SK-N-SH (cell line): ENCODE measurements around the gene GLOD5. TPM values are rescaled to one million over a fixed set of nuclear protein-coding genes. Genes with fewer than 3 reads are reported as not detected.

ENCODE experiments used
- CTCF ChIA-PET: fragments of 300-600, 350-600 bp; formaldehyde crosslinking; extraction: SDS; loops from one replicate; lab custom pipeline; 2021; lab: Yijun Ruan, JAX
- POLR2A ChIA-PET: fragments of 350-600 bp; sonication (Branson Sonifier 250); formaldehyde crosslinking; extraction: SDS; loops from one replicate; lab custom pipeline; 2020; ENCODE audit warnings: antibody characterized with exemption, inconsistent platforms; lab: Yijun Ruan, JAX
- DNase-seq: peaks from one replicate; pipeline ENCODE4 v3.0.0; 2012
- H2AFZ ChIP-seq: fragments of 200-600 bp; sonication (generic); 2 replicates; pipeline ENCODE4 v1.8.1; 2016; ENCODE audit warnings: antibody characterized with exemption, mild to moderate bottlenecking, low read depth
- H3F3A ChIP-seq: fragments of 200-600 bp; sonication (generic); replicated peaks from 2 replicates; pipeline ENCODE3; 2016; ENCODE audit warnings: antibody characterized with exemption, mild to moderate bottlenecking; ENCODE audit not compliant: insufficient read depth
- H3K27ac ChIP-seq, 2 experiments: fragments of 200-500 bp in 1 of 2; fragments of 200-600 bp in 1 of 2; sonication (Bioruptor generic) in 1 of 2; sonication (generic), shearing (Covaris generic) in 1 of 2; 2 replicates each; pipeline versions ENCODE4 v1.5.1 to v1.6.1; 2014 to 2016; ENCODE audit warnings: low read depth in 2 of 2, inconsistent platforms in 1 of 2, low read length in 1 of 2, mild to moderate bottlenecking in 1 of 2, mixed read lengths in 1 of 2
- H3K27me3 ChIP-seq: fragments of 200-600 bp; sonication (generic), shearing (Covaris generic); 2 replicates; pipeline ENCODE4 v1.6.1; 2016; ENCODE audit warnings: mixed run types; ENCODE audit not compliant: insufficient read depth
- H3K36me3 ChIP-seq, 2 experiments: fragments of 200-500 bp in 1 of 2; fragments of 200-600 bp in 1 of 2; sonication (Bioruptor generic) in 1 of 2; sonication (generic) in 1 of 2; replicated peaks in 1 of 2; 2 replicates each; pipeline versions ENCODE3 to v1.5.1; 2014 to 2016; ENCODE audit warnings: low read length in 1 of 2, mild to moderate bottlenecking in 1 of 2; ENCODE audit not compliant: insufficient read depth in 2 of 2, control insufficient read depth in 1 of 2
- H3K4me1 ChIP-seq, 2 experiments: fragments of 200-500 bp in 1 of 2; fragments of 200-600 bp in 1 of 2; sonication (Bioruptor generic) in 1 of 2; sonication (generic), shearing (Covaris generic) in 1 of 2; 2 replicates each; pipeline versions ENCODE4 v1.5.1 to v1.6.1; 2014 to 2016; ENCODE audit warnings: low read depth in 1 of 2, low read length in 1 of 2, mixed run types in 1 of 2; ENCODE audit not compliant: insufficient read depth in 2 of 2, control insufficient read depth in 1 of 2
- H3K4me2 ChIP-seq: fragments of 200-600 bp; sonication (generic), shearing (Covaris generic); 2 replicates; pipeline ENCODE4 v1.6.1; 2017; ENCODE audit warnings: mixed run types
- H3K4me3 ChIP-seq, 2 experiments: fragments of 200-500 bp in 1 of 2; fragments of 200-600 bp in 1 of 2; sonication (Bioruptor generic) in 1 of 2; sonication (generic), shearing (Covaris generic) in 1 of 2; 2 replicates each; pipeline versions ENCODE4 v1.5.1 to v1.8.1; 2014 to 2016; ENCODE audit warnings: low read depth in 2 of 2, inconsistent platforms in 1 of 2, low read length in 1 of 2, mild to moderate bottlenecking in 1 of 2, mixed read lengths in 1 of 2, moderate library complexity in 1 of 2
- H3K79me2 ChIP-seq: fragments of 200-600 bp; sonication (generic); 2 replicates; pipeline ENCODE4 v1.8.1; 2017; ENCODE audit warnings: mild to moderate bottlenecking; ENCODE audit not compliant: insufficient read depth
- H3K9ac ChIP-seq: fragments of 200-600 bp; sonication (generic); 2 replicates; pipeline ENCODE4 v1.6.1; 2017; ENCODE audit warnings: mixed run types
- H3K9me2 ChIP-seq: fragments of 200-600 bp; sonication (generic); 2 replicates; pipeline ENCODE4 v1.6.1; 2017; ENCODE audit warnings: mixed run types
- H3K9me3 ChIP-seq: fragments of 200-600 bp; sonication (generic); 2 replicates; pipeline ENCODE4 v1.6.1; 2017; ENCODE audit warnings: mixed run types, mild to moderate bottlenecking, moderate library complexity
- H4K20me1 ChIP-seq: fragments of 200-600 bp; sonication (generic); 2 replicates; pipeline ENCODE4 v1.6.1; 2017; ENCODE audit warnings: mild to moderate bottlenecking, mixed run types; ENCODE audit not compliant: insufficient read depth
- CTCF ChIP-seq: fragments of 200-600 bp; sonication (generic); IDR thresholded peaks from 2 replicates; pipeline ENCODE4 v1.6.1; 2017; ENCODE audit warnings: antibody characterized with exemption, mild to moderate bottlenecking, moderate library complexity
- EZH2phosphoT487 ChIP-seq: fragments of 200-600 bp; sonication (generic); IDR thresholded peaks from 2 replicates; pipeline ENCODE4 v1.6.1; 2017; ENCODE audit warnings: low read depth, mixed run types, mild to moderate bottlenecking, antibody characterized with exemption, moderate library complexity, borderline replicate concordance
- FOSL2 ChIP-seq: IDR thresholded peaks from 2 replicates; pipeline ENCODE4 v1.4.0; 2012; ENCODE audit warnings: low read depth, mild to moderate bottlenecking, moderate library complexity, borderline replicate concordance
- FOXJ3 ChIP-seq: sonication (generic); formaldehyde crosslinking; IDR thresholded peaks from 2 replicates; pipeline ENCODE4 v1.5.1; 2020; ENCODE audit warnings: mild to moderate bottlenecking, missing genetic modification reagents
- GABPA ChIP-seq: IDR thresholded peaks from 2 replicates; pipeline ENCODE4 v1.4.0; 2012; ENCODE audit warnings: low read depth, mild to moderate bottlenecking
- IRF3 ChIP-seq: fragments of 150-350 bp; IDR thresholded peaks from 2 replicates; pipeline ENCODE4 v1.6.1; 2016; ENCODE audit warnings: mild to moderate bottlenecking, low read depth, low read length
- JUND ChIP-seq: IDR thresholded peaks from 2 replicates; pipeline ENCODE4 v1.4.0; 2012
- MXI1 ChIP-seq: IDR thresholded peaks from 2 replicates; pipeline ENCODE4 v1.6.1; 2012; ENCODE audit warnings: mild to moderate bottlenecking, low read depth, low read length, improper control_type of control experiment
- NFIC ChIP-seq: IDR thresholded peaks from 2 replicates; pipeline ENCODE4 v1.4.0; 2012; ENCODE audit warnings: borderline replicate concordance
- NRF1 ChIP-seq: IDR thresholded peaks from 2 replicates; pipeline ENCODE4 v1.6.1; 2012; ENCODE audit warnings: low read depth, mild to moderate bottlenecking, low read length
- POLR2AphosphoS5 ChIP-seq: IDR thresholded peaks from 2 replicates; pipeline ENCODE4 v1.6.1; 2012; ENCODE audit warnings: low read depth, low read length
- RCOR1 ChIP-seq: fragments of 150-350 bp; IDR thresholded peaks from 2 replicates; pipeline ENCODE4 v1.6.1; 2017; ENCODE audit warnings: antibody characterized with exemption, low read length
- SMC3 ChIP-seq: IDR thresholded peaks from 2 replicates; pipeline ENCODE4 v1.6.1; 2012; ENCODE audit warnings: low read depth, low read length, improper control_type of control experiment
- TAF1 ChIP-seq: IDR thresholded peaks from 2 replicates; pipeline ENCODE4 v1.6.1; 2012; ENCODE audit warnings: low read depth, mild to moderate bottlenecking, low read length, moderate library complexity, borderline replicate concordance
- TCF12 ChIP-seq: IDR thresholded peaks from 2 replicates; pipeline ENCODE4 v1.4.0; 2012
- USF2 ChIP-seq: fragments of 150-350 bp; IDR thresholded peaks from 2 replicates; pipeline ENCODE4 v1.6.1; 2017; ENCODE audit warnings: antibody characterized with exemption, low read length, low read depth, borderline replicate concordance
- ZBTB33 ChIP-seq: IDR thresholded peaks from 2 replicates; pipeline ENCODE4 v1.4.0; 2012; ENCODE audit warnings: low read depth, borderline replicate concordance
- whole genome bisulfite sequencing: methylation state at CpG from one replicate; pipeline ENCODE4 v1.1.6; 2017; ENCODE audit warnings: low lambda C conversion rate; 5-methylcytosine and 5-hydroxymethylcytosine counted together
- polyA plus RNA-seq, 3 experiments: library from polyadenylated mRNA; depleted of rRNA; stranded (reverse); fragments of >200 nt; gene quantifications; 2 replicates each; pipeline ENCODE4 v1.2.3, GENCODE V29; 2012

Gene GLOD5
- polyA plus RNA-seq, 1 of the 3 experiments (the other 2 are of a cell fraction) = not detected

GRCh38 chrX:48715072-48715471, 46.5 kb upstream of the GLOD5 start (continued):
- TF ChIP-seq TAF1 = no peak
- no peak for TF ChIP-seq ZBTB33
- TF ChIP-seq FOXJ3 (CRISPR knock-in tag) = no peak
- no peak for TF ChIP-seq TCF12

GRCh38 chrX:48715876-48716502, 45.6 kb upstream of the GLOD5 start:
- ChIA-PET POLR2A (no interaction called here), CTCF (no interaction called here)
- Histone ChIP-seq H3K4me2 (no peak overlapping the region), H3K36me3 (no peaks in the 10 kb centered on the region), H3K27ac (no peak overlapping the region), H3K4me3 (no peak overlapping the region), H3K9me2 (no peaks in the 10 kb centered on the region), H3K9me3 (no peaks in the 10 kb centered on the region), H2AFZ (no peak overlapping the region), H4K20me1 (no peaks in the 10 kb centered on the region), H3K4me1 (peaks cover 0 to 4% of the 10 kb centered on the region in 2 experiments; a peak in 1 of 4 replicates), H3K79me2 (no peaks in the 10 kb centered on the region), H3K27me3 (no peaks in the 10 kb centered on the region; the same call in 1 of the 2 replicates), H3F3A (no peaks in the 10 kb centered on the region), H3K9ac (no peak overlapping the region)
- DNase-seq = no peak
- WGBS = 32% methylated on average over 4 of the region's 4 CpGs
- TF ChIP-seq GABPA = no peak
- TF ChIP-seq TCF12 = no peak
- TF ChIP-seq CTCF = no peak
- no peak for TF ChIP-seq POLR2AphosphoS5
- no peak for TF ChIP-seq USF2
- TF ChIP-seq JUND = no peak
- no peak for TF ChIP-seq EZH2phosphoT487
- no peak for TF ChIP-seq RCOR1
- TF ChIP-seq FOSL2 = no peak
- TF ChIP-seq FOXJ3 (CRISPR knock-in tag) = no peak
- no peak for TF ChIP-seq NFIC
- TF ChIP-seq MXI1 = no peak
- no peak for TF ChIP-seq SMC3
- TF ChIP-seq NRF1 = no peak
- TF ChIP-seq IRF3 = no peak
